Astrocyte (in vitro differentiated cells and primary cell): ENCODE results near the gene PRKCD.

ENCODE experiments used
- CTCF ChIP-seq: IDR thresholded peaks from 2 replicates; pipeline ENCODE4 v1.5.1; 2011; ENCODE audit warnings: low read depth, mild to moderate bottlenecking, inconsistent platforms, low read length, moderate library complexity; ENCODE audit not compliant: insufficient read depth
- EZH2 ChIP-seq: IDR thresholded peaks from 2 replicates; pipeline ENCODE4 v1.6.1; 2012; ENCODE audit warnings: mild to moderate bottlenecking, low read length, inconsistent platforms; ENCODE audit not compliant: insufficient read depth

- TF ChIP-seq EZH2 (no peak), CTCF (no peak)
Observed at GRCh38 chr3:53232641-53233377, 71.8 kb downstream of the PRKCD start.
